LNCaP clone FGC (cell line): ENCODE results near the gene ARFGAP2.

Source experiments
- DNase-seq: peaks from one replicate; pipeline ENCODE4 v3.0.0-alpha.2; 2011; ENCODE audit warnings: low read depth
- H3K4me3 ChIP-seq: 2 replicates; pipeline ENCODE4 v1.5.1; 2011; ENCODE audit warnings: mild to moderate bottlenecking, low read depth, low read length, control low read depth
- TF ChIP-seq, protein P1 (sequence below): IDR thresholded peaks from 2 replicates; pipeline ENCODE4 v1.5.1; 2012; ENCODE audit warnings: mild to moderate bottlenecking; ENCODE audit not compliant: control insufficient read depth, insufficient read depth; ENCODE audit errors: extremely low read depth

The ARFGAP2 gene

DNA sequence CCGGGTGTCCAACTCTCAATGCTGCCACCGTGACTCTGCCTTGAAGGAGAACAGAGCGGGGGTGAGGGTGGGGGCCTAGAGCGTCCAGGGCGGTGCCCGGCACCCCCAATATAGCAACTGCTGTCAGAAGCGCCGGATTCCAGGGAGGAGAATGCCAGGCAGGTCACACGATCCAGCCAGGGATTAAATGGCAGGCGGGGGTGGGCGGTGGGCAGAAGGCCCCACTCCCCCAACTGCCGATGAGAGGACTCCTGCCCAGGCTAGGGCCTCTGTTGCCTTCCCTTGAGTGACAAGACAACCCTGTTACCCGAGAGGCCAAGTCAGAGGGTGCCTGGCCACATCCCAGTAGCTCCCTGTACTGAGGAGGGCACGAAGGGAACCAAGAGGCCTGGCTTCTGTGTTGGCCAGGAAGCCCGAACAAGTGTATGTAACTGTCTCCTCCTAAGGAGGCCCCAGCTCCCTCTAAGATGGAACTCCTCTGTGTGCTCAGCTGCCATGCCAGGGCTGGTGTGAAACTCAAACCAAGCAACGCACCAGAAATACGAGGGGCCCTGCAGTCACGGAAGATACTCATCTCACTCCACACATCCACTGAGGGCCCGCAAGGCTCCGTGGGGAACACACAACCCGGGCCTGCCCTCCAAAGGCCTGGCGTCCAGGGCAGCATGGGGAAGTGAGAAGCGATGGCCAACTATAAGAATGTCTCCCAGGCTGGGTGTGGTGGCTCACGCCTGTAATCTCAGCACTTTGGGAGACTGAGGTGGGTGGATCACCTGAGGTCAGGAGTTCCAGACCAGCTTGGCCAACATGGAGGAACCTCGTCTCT, 6.6 kb upstream of the ARFGAP2 start:
- DNase-seq = no peak
- TF ChIP-seq, protein P1, sequence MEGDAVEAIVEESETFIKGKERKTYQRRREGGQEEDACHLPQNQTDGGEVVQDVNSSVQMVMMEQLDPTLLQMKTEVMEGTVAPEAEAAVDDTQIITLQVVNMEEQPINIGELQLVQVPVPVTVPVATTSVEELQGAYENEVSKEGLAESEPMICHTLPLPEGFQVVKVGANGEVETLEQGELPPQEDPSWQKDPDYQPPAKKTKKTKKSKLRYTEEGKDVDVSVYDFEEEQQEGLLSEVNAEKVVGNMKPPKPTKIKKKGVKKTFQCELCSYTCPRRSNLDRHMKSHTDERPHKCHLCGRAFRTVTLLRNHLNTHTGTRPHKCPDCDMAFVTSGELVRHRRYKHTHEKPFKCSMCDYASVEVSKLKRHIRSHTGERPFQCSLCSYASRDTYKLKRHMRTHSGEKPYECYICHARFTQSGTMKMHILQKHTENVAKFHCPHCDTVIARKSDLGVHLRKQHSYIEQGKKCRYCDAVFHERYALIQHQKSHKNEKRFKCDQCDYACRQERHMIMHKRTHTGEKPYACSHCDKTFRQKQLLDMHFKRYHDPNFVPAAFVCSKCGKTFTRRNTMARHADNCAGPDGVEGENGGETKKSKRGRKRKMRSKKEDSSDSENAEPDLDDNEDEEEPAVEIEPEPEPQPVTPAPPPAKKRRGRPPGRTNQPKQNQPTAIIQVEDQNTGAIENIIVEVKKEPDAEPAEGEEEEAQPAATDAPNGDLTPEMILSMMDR = no peak
- no peak overlapping the region for H3K4me3 ChIP-seq

GRCh38 chr11:47182380-47182779, 5.7 kb upstream of the ARFGAP2 start:
- H3K4me3 ChIP-seq = no peak overlapping the region
- TF ChIP-seq, protein P1 = no peak
- DNase-seq = no peak

GRCh38 chr11:47181271-47181670, 4.6 kb upstream of the ARFGAP2 start:
- no peak overlapping the region for H3K4me3 ChIP-seq
- TF ChIP-seq, protein P1 = no peak
- DNase-seq = no peak

DNA sequence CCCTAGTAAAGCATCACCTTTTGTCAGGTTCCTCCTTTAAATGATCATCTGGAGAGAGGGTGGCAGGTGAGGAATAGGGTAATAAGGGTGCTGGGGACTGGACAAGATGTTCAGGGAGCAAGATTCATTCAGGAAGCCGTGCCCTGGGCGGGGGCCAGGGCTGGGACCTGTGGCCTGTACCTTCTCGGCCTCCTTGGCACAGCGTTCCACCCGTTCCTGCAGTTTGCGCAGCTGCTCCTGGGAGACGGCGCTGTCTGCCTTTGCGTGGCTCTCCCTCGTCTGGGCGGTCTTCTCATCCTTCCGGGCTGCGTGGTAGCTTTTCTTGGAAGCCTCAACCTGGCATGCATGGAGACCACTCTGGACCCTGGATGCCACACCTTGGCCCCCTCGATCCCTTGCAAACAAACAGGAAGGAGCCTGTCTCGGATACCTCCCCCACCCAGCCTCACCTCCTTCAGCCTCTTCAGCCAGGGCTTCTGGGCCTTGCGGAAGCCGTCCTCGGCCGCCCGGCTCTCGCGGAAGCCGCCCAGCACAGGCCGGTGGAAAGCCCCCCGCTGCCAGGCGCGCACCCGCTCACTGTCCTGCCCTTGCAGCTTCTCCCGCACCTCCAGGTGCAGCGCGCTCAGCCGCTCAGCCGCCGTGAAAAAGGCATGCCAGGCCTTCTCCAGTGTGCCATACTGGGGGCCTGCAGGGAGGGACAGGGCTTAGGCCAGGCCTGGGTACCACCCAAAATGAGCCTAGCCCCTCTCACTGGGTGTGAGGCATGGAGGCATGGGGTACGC, 3.5 kb upstream of the ARFGAP2 start:
- TF ChIP-seq, protein P1 = no peak
- DNase-seq = no peak
- H3K4me3 ChIP-seq = no peak overlapping the region

DNA sequence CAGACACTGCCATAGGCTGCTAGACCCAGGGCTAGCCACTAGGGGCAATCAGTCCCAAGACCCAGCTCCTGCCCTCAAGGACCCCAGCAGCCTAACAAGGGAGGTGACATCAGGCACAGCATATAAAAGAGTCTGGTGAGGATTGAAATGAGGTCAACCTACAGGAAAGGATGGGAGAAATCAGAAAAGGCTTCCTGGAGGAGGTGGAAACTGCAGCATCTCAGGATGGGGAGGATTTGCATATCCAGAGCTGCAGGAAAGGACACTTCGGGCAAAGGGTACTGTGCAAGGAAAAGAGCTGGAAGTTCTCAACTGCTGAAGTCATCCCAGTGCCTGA, 2.9 kb upstream of the ARFGAP2 start:
- TF ChIP-seq, protein P1 = peak; percentile 50
- H3K4me3 ChIP-seq = no peak overlapping the region
- no peak for DNase-seq

- TF ChIP-seq, protein P1 = no peak
- H3K4me3 ChIP-seq = no peak overlapping the region
- DNase-seq = no peak
Measured at GRCh38 chr11:47178737-47179654, 2.3 kb upstream of the ARFGAP2 start.
